D721Med (cell line): Measurements from ENCODE around the gene ADTRP.
"Not testable (repeated sequence)": the region's sequence is repeated elsewhere in the genome, so short reads cannot be mapped to it uniquely, and the experiment has no call there.

Source experiments
- DNase-seq: peaks from one replicate; pipeline ENCODE4 v3.0.0; 2011; ENCODE audit warnings: low spot score; ENCODE audit not compliant: insufficient read length
- FAIRE-seq: peaks from 2 replicates; lab custom pipeline; 2011; peaks lifted over from hg19 to GRCh38; lab: Jason Lieb, UNC
- TF ChIP-seq, protein P1 (sequence below): IDR thresholded peaks from 2 replicates; pipeline ENCODE4 v1.5.1; 2012; ENCODE audit warnings: mild to moderate bottlenecking, control low read depth; ENCODE audit not compliant: insufficient read depth; ENCODE audit errors: missing control alignments

Gene ADTRP

GRCh38 chr6:11685481-11686093 is 93.0 kb downstream of the ADTRP start:
- TF ChIP-seq, protein P1, sequence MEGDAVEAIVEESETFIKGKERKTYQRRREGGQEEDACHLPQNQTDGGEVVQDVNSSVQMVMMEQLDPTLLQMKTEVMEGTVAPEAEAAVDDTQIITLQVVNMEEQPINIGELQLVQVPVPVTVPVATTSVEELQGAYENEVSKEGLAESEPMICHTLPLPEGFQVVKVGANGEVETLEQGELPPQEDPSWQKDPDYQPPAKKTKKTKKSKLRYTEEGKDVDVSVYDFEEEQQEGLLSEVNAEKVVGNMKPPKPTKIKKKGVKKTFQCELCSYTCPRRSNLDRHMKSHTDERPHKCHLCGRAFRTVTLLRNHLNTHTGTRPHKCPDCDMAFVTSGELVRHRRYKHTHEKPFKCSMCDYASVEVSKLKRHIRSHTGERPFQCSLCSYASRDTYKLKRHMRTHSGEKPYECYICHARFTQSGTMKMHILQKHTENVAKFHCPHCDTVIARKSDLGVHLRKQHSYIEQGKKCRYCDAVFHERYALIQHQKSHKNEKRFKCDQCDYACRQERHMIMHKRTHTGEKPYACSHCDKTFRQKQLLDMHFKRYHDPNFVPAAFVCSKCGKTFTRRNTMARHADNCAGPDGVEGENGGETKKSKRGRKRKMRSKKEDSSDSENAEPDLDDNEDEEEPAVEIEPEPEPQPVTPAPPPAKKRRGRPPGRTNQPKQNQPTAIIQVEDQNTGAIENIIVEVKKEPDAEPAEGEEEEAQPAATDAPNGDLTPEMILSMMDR: no peak
- FAIRE-seq (no peak), DNase-seq (no peak)

GRCh38 chr6:11684901-11685480 is 93.6 kb downstream of the ADTRP start:
- TF ChIP-seq, protein P1: no peak
- DNase-seq (no peak), FAIRE-seq (no peak)

DNA sequence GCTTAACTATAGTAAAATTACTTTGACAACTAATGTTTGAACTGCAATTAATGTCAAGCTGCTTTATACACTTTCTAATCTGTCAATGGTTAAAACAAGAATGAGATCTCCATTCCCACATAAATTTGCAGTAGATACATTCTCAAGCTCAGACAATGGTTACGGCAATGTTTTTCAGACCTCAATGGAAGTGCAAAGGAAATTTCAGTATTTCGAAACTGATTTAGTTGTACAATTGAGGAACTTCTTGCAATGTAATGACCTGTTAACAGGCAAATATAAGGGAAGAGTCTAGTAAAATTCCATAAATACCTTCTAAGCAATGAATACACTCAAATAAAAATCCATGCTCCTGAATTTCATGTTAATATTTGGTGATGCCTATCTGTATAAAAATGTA is 94.7 kb downstream of the ADTRP start:
- no peak for FAIRE-seq
- TF ChIP-seq, protein P1: no peak
- no peak for DNase-seq

- TF ChIP-seq, protein P1: no peak
- FAIRE-seq (no peak), DNase-seq (no peak)
These were observed 96.0 kb downstream of the ADTRP start for GRCh38 chr6:11682561-11682975.

DNA sequence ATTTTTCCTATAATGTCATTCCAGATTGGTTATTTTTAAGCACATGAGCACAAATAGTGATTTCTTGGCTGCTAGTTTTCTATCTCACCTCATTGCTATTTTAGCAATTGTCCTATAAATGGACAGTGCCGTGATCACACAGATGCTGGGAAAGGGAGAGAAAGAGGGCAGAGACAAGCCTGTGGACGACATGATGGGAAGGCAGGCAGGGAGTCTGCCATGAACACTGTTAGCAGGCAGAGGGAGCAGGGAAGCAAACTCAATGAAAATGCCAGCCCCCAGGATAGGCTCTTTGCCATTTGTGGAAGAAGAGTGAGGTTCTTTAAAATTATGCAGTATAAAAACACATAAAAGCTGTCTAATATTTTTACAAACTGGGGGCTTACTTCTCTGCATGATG is 96.8 kb downstream of the ADTRP start:
- TF ChIP-seq, protein P1: no peak
- DNase-seq (no peak), FAIRE-seq (no peak)

GRCh38 chr6:11681357-11681756 is 97.2 kb downstream of the ADTRP start:
- TF ChIP-seq, protein P1: no peak
- DNase-seq: no peak
- no peak for FAIRE-seq

GRCh38 chr6:11680479-11680878 is 98.1 kb downstream of the ADTRP start:
- not testable (repeated sequence) for FAIRE-seq, DNase-seq
